HG02884 (cell line): ENCODE data around the gene CCNYL1.

Source experiments
- ATAC-seq: cut with Tn5 transposase; IDR thresholded peaks from one replicate; pipeline ENCODE4 v1.9.1; 2021; ENCODE audit warnings: mild to moderate bottlenecking, moderate library complexity; ENCODE audit not compliant: unreplicated experiment

CCNYL1 gene

DNA sequence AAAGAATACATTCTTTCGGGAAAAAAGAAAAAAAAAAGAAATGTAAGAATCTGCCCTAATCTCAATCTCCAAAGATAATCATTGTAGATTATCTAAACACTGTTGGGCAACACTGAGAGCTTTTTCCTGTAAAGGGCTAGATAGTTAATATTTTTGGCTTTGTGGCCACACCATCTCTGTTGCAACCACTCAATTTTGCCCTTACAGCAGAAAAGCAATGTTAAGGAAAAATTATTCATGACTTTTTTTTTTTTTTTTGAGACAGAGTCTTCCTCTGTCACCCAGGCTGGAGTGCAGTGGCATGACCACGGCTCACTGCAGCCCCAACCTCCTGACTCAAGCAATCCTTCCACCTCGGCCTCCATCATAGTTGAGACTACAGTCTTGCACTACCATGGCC is 75.6 kb downstream of the CCNYL1 start:
- ATAC-seq: no peak

DNA sequence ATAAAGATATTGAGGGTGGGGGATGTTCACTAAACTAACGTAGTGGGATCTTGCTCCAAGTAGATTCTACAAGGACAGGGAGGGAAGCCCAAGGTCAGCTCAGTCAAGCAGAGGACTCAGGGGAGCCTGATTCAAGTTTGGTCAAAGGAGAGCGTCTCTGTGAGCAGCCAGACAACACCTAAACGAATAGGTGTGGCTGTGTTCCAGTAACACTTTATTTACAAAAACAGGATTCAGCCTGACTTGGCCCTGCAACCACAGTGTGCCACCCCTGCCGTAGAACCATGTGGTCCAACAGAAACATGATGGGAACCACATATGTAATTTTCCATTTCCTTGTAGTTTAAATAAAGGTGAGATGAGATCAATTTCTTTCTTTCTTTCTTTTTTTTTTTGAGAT is 76.4 kb downstream of the CCNYL1 start:
- no peak for ATAC-seq

DNA sequence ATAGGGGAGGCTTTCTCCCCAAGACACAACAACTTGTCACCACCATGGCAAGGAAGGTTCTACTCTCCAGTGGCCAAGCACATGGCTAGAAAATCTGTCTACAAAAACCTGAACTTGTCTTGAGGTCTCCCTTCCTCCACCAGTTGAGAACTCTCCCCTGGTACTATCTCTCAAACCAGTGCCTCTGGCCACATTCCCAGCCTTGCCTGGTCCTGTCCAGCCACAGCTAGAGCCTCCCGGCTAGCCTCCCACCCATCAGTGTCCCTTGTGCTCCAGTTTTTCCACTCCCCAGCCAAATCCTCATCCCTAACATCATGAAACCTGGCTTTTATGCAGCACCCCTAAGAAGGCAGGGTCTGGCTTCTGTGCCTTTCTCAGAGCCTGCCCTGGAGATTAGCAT is 79.5 kb downstream of the CCNYL1 start:
- ATAC-seq: no peak

DNA sequence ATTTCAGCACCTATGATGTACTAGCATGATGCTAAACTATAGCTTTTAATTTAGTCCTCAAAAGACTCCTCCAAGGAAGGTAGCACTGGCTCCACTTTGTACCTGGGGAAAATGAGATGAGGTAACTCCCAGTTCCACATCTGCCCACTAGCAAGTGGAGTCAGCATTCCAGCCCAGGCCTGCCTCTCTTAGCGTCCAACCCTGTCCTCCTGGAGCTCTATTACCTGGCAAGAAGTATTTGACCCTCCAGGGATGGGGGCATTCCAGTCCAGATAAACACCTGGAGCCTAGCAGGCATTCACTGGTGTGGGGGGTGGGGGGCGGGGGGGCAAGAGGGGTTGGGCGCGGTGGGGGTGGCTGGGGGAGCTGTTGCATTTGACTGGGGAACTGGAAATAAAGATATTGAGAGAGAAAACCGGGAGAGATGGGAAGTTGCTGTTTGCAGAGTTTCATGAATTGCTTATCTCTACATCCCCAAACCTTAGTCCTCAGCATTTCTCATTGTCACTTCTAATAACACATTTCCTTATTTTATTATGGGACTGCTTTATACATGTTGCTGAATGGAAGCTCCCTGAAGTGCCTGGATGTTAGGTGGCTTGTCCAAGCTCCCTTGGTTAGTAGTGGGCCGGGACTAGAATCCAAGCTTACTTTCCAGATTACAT is 80.3 kb downstream of the CCNYL1 start:
- no peak for ATAC-seq

DNA sequence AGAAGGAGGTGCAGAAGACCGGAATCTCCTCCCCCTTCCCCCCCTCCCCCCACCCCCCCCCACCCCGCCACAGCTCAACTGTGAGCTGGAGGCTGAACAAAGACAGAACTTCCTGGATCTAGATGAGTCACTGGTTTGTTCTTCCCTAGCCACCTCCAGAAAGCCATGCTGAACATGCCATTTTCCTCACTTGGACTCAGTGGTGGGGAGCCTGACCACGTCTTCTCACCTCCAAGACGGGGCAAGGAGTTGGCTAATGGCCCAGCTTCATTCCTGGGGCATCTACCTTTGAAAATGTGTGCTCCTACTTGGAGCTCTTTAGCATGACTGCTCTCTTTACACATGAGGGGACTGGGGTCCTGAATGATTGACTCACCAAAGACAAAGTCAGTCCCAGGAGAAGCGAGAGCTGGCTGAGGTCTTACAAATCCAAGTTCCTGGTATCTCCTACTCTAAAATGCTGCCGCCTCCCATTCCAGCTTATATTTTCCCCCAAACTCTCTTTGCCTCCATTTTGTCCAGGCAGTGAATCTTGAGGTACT is 80.9 kb downstream of the CCNYL1 start:
- ATAC-seq: no peak

DNA sequence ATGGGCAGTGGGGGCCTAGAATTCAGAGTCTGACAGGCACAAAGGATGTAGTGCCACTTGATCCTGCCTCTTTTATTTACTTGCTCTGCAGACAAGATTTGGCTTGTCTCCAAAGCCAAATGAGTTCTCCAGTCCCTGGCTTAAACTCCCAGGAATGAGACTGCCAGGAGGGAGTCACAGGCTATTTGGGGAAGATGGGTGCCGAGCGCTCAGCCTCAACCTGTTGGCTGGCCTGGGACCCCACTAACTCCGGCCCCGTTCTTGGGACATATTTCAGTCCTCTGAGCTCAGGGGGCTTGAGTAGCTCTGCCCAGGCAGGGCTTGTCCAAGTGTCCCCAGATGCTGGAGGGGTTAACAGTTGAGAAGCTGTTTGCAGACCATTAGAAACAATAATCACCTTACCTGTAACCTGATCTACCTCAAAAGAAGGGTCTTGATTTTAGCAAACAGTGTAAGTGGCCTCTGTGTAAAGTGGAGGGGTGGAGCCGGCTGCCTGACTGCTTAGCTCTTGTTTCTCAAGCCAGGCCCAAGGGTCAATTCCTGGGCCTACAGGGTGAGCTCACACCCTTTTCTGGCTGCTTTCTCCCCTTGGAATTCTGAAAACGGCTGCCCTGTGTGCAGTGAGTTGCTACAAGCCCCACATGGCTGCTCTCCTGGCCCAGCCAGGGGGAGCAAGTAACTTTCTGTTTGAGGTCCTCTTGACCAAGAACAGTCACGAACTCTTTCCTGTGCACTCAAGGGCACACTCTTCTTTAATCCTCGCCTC is 85.3 kb downstream of the CCNYL1 start:
- no peak for ATAC-seq

DNA sequence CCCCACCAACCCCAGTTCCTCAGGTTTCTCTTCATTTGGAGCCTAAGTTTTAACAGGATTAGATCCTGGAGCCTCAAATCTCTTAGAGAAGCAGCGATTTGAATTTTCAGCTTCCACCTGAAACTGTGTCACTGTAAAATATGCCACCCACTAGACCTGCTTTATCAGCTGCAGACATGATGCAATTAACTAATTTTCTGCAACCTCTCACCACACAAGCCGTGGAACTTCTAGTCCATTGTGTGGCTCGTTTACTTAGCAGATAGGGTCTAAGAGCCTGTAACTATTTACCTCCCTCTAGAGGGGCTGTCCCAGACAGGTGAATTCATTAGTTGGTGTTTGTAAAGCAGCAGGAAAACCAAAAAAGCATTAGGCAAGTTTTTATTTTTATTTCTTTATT is 89.8 kb downstream of the CCNYL1 start:
- ATAC-seq: no peak

DNA sequence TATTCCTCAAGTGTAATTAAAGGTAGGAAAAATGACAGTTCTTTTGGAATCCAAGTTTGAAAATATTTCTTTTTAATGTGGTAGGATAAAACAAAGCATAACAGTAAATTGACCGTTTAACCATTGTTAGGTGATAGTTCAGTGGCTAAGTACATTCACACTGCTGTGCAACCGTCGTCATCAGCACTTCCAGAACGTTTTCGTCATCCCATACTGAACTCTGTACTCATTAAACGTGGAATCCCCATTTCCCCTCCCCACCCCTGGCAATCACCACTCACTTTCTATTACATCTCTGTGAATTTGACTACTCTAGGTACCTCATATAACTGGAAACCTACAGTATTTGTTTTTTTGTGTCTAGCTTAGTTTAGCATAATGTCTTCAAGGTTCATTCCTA is 91.2 kb downstream of the CCNYL1 start:
- no peak for ATAC-seq
